Duodenal mucosa (tissue), 2 donors: ENCODE results near the gene PRR33.

Source experiments
- H3K27ac ChIP-seq: one replicate; pipeline ENCODE4 v1.7.0; 2013; ENCODE audit warnings: low read depth, low read length
- H3K27me3 ChIP-seq, 2 donors: one replicate each; pipeline ENCODE4 v1.7.0; 2013; ENCODE audit warnings: low read length in 2 of 2, control low read depth in 1 of 2; ENCODE audit not compliant: insufficient read depth in 2 of 2, control insufficient read depth in 1 of 2
- H3K36me3 ChIP-seq, 2 donors: one replicate each; pipeline ENCODE4 v1.7.0; 2013; ENCODE audit warnings: low read length in 2 of 2, control low read depth in 1 of 2; ENCODE audit not compliant: insufficient read depth in 2 of 2, control insufficient read depth in 1 of 2
- H3K4me1 ChIP-seq, 2 donors: one replicate each; pipeline ENCODE4 v1.7.0; 2013; ENCODE audit warnings: low read length in 2 of 2, control low read depth in 1 of 2; ENCODE audit not compliant: insufficient read depth in 2 of 2, control insufficient read depth in 1 of 2
- H3K4me3 ChIP-seq, 2 donors: one replicate each; pipeline ENCODE4 v1.7.0; 2013; ENCODE audit warnings: low read length in 2 of 2, low read depth in 1 of 2
- H3K9ac ChIP-seq, 2 donors: one replicate each; pipeline ENCODE4 v1.7.0; 2013; ENCODE audit warnings: low read length in 2 of 2, low read depth in 1 of 2
- H3K9me3 ChIP-seq, 2 donors: one replicate each; pipeline ENCODE4 v1.7.0; 2013; ENCODE audit warnings: low read length in 2 of 2, control low read depth in 1 of 2; ENCODE audit not compliant: control insufficient read depth in 1 of 2

The PRR33 gene

DNA sequence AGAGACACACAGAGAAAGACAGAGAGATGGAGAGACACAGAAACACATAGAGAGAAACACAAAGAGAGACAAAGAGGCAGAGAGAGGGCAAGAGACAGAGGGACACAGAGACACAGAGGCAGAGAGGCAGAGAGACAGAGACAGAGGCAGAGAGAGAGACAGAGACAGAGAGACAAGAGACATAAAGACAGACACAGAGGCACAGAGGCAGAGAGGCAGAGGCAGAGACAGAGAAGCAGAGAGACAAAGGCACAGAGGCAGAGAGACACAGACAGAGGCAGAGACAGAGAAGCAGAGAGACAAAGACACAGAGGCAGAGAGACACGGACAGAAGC lies 46.6 kb downstream of the PRR33 start:
- H3K9me3 ChIP-seq: no peaks in the 10 kb centered on the region
- H3K9ac ChIP-seq: peak overlapping the region in 1 of 2 donors; percentile 12
- H3K36me3 ChIP-seq: no peaks in the 10 kb centered on the region
- no peak overlapping the region for H3K4me3 ChIP-seq
- no peaks in the 10 kb centered on the region for H3K27me3 ChIP-seq
- H3K27ac ChIP-seq: no peak overlapping the region
- H3K4me1 ChIP-seq: peaks cover 11 to 24% of the 10 kb centered on the region in 2 donors

DNA sequence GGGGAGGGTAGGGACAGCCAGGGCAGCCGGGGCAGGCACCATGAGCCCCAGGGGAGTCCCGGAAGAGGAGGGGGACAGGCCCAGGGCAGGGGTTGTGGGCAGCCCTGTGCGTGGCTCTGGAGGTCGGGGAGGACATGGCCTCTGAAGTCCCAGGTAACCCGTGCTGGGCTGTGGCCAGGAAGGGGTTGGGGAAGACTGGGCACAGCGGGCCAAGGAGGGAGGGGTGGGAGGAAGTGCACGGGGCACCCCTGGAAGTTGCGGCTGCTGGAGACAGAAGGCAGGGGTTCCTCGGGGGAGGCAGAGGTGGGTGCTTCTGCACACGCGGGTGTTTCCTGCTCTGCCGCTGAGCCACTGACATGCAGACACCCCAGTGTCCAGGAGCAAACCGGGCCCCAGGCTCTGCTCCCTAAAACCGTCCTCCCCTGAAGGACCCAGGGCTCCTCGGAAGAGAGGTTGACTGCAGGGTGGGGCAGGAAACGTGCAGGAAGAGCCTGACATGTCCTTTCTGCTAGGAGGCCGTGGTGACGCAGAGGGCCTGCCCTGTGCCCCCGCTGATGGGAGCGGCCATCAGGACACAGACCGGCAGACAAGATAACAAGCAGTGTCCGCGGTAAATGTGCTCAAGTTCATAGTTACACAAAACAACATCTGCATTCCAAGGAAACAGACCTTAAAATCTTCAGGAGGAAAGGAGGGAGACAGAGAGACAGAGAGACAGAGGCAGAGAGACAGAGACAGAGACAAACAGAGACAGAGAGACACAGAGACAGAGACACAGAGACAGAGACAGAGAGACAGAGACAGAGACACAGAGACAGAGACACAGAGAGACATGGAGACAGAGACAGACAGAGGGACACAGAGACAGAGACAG lies 47.2 kb downstream of the PRR33 start:
- H3K4me3 ChIP-seq: no peak overlapping the region
- peak overlapping the region; percentile 12 to 18 for H3K9ac ChIP-seq
- no peaks in the 10 kb centered on the region for H3K9me3 ChIP-seq
- H3K4me1 ChIP-seq: peaks cover 11 to 18% of the 10 kb centered on the region in 2 donors
- no peaks in the 10 kb centered on the region for H3K27me3 ChIP-seq
- no peak overlapping the region for H3K27ac ChIP-seq
- no peaks in the 10 kb centered on the region for H3K36me3 ChIP-seq

DNA sequence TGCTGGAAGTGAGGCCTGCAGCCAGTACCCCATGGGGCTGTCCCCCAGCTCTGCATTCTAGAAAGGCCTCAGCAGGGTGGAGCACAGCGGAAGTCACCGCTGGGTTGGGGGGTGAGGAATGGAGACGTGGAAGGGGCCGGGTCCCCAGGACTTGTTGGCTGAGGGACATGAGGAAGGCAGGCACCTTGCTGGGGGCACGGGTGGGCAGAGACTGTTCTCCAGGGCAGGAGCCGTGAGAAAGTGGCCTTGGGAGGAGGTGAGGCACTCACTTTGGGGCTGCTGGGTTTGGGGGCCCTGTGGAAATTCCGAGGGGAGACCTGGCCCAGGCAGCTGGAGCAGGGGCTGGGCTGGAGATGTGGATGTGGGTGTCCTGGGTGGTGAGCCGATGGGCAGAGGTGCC lies 47.9 kb downstream of the PRR33 start:
- H3K9me3 ChIP-seq: no peaks in the 10 kb centered on the region
- no peak overlapping the region for H3K4me3 ChIP-seq
- no peaks in the 10 kb centered on the region for H3K27me3 ChIP-seq
- H3K27ac ChIP-seq: no peak overlapping the region
- peaks cover 11 to 17% of the 10 kb centered on the region in 2 donors for H3K4me1 ChIP-seq
- H3K9ac ChIP-seq: no peak overlapping the region
- H3K36me3 ChIP-seq: no peaks in the 10 kb centered on the region

DNA sequence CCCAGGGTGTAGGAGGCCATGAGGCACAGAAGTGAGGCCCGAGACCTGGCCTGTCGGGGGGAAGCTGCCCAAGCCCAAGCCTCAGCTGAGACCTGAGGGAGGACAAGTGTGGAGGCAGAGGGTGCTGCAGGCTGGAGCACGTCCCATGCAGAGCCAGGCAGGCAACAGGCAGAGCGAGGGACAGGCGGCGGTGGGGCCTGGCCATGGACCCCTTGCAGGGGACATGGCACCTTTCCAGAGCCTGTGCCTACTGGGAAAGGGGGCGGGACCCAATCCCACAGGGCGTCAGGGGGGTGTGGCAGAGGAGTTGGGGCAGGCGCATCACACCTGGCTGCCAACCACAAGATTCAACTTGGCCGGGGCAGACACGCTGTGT lies 48.6 kb downstream of the PRR33 start:
- no peak overlapping the region for H3K9ac ChIP-seq
- no peaks in the 10 kb centered on the region for H3K27me3 ChIP-seq
- no peaks in the 10 kb centered on the region for H3K36me3 ChIP-seq
- H3K4me3 ChIP-seq: no peak overlapping the region
- H3K4me1 ChIP-seq: peaks cover 11 to 17% of the 10 kb centered on the region in 2 donors
- no peak overlapping the region for H3K27ac ChIP-seq
- no peaks in the 10 kb centered on the region for H3K9me3 ChIP-seq

DNA sequence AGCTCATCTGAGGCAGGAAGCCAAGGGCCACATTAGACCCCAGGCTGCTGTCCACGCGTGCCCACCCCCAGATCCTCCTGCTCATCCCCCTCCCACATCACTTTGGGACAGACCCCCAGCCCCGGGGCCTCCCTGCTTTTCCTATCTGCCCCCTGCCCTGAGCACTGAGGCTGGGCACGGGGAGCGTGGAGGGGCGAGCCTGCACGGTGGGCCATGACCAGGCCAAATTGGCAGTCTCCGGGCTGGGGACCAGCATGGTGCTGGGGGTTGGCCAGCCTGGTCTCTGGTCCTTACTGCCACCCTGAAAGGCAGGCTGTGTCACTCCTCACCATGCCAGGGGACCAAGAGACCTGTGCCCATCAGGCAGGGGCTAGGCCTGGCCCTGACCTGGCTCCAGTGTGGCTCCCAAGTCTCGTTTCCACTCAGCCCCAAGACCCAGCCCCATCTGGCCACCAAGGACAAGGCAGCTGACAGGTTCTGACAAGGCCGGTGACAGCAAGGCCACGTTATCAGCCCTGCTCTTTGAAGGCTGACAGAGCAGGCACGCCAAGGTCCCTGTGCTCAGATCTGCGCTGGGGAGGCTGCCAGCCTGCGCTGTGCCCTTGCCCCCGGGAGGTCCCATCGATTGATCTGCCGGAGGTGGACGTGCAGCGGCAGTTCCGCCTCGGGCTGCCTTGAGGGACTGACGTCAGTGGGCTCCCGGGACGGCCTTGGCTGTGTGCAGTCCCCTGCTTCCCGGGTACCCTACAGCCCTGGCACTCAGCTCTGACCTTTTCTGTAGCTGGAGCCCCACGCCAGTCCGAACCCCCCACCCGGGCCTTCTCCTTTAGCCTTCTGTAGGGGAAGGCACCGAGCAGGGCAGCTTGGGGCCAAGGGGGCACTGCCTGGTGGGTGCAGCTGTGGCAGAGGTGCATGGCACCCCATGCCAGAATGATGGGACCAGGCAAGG lies 49.3 kb downstream of the PRR33 start:
- Histone ChIP-seq H3K9ac (no peak overlapping the region), H3K27me3 (no peaks in the 10 kb centered on the region), H3K36me3 (no peaks in the 10 kb centered on the region), H3K4me1 (peaks cover 11 to 17% of the 10 kb centered on the region in 2 donors), H3K9me3 (no peaks in the 10 kb centered on the region), H3K4me3 (no peak overlapping the region), H3K27ac (no peak overlapping the region)

DNA sequence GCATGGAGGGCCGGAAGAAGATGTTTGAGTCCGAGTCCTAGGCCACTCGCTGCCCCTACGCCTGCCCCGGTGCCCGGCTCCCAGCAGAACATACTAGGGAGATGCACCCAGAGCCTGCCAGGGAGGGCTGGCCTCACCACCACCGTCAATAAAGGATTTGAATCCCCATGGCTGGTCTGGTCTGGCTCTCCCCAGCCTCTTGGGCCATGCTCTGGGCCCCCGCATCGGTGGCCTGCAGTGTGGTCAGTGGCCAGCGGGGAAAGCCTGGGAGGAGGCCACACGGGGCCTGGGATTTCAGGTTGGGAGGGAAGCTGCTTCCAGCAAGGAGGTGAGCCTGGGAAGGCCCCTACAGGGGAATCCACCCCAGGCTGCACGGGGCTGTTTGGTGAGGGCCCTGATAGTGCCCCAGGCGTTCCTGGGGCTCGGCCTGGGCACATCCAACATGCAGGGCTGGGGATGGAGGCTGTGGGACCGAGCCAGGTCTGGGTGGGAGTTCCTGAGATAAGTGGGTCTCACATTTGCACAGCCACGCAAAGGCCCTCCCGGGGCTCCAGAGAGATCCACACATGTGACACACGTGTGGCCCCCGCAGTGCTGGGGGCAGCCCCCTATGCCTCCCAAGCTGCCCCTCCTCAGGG lies 50.1 kb downstream of the PRR33 start:
- H3K9me3 ChIP-seq: no peaks in the 10 kb centered on the region
- no peaks in the 10 kb centered on the region for H3K36me3 ChIP-seq
- H3K4me1 ChIP-seq: peaks cover 11 to 17% of the 10 kb centered on the region in 2 donors
- H3K27ac ChIP-seq: no peak overlapping the region
- H3K27me3 ChIP-seq: no peaks in the 10 kb centered on the region
- H3K4me3 ChIP-seq: no peak overlapping the region
- no peak overlapping the region for H3K9ac ChIP-seq

DNA sequence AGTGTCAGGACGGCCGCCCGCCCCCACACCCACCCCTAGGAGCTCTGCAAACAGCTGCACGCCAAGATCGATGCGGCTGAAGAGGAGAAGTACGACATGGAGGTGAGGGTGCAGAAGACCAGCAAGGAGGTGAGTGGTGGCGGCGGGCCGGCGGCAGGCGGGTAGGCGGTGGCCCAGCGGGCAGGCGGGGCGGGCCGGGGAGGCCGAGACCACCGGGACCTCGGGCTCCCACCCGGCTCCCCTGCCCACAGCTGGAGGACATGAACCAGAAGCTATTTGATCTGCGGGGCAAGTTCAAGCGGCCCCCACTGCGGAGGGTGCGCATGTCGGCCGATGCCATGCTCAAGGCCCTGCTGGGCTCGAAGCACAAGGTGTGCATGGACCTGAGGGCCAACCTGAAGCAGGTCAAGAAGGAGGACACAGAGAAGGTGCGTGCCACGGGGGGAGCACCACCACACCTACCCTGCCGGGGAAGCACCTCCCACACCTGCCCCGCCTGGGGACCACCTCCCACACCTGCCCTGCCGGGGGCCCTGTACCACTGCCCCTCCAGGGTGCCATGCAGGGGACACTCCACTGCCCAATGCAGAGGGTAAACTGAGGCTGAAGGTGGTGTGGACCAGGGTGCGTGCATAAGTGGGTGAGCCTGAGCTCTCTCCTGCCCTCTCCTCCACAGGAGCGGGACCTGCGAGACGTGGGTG lies 50.8 kb downstream of the PRR33 start:
- H3K4me1 ChIP-seq: peaks cover 11 to 17% of the 10 kb centered on the region in 2 donors
- no peaks in the 10 kb centered on the region for H3K9me3 ChIP-seq
- no peaks in the 10 kb centered on the region for H3K36me3 ChIP-seq
- H3K27ac ChIP-seq: no peak overlapping the region
- H3K4me3 ChIP-seq: no peak overlapping the region
- H3K27me3 ChIP-seq: no peaks in the 10 kb centered on the region
- no peak overlapping the region for H3K9ac ChIP-seq

DNA sequence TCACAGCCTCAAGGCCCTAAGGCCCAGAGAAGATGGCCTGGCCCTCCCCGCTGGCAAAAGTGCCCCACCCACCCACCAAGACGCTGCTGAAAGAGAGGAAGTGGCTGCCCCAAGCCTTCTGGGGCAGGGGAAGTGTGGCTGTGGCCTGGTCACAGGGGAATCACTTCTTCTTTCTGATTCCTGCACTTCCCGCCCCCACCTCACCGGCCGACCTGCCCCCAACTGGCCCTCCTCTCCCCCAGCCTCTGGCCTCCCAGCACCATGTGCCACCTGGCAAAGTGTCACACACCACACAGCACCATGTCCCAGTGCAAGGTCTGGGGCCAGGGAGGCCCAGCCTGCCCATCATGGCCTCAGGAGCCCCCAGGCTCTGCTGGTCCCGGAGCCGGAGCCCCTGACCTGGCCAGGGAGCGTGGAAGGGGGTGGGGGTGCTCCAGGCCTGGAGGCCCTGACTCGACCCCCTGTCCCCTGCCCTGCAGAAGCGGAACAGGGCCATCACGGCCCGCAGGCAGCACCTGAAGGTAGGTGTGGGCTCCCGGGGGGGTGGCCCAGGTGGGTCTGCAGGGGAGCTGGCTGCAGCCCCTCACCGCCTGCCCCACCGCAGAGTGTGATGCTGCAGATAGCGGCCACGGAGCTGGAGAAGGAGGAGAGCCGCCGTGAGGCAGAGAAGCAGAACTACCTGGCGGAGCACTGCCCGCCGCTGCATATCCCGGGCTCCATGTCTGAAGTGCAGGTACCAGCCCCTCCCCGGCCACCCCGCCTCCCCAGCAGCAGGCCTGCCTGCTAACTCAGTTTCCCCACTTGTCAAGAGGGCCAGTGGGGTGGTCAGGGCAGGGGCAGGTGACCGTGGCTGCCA lies 51.5 kb downstream of the PRR33 start:
- Histone ChIP-seq H3K9me3 (no peaks in the 10 kb centered on the region), H3K9ac (no peak overlapping the region), H3K4me1 (peaks cover 8 to 13% of the 10 kb centered on the region in 2 donors), H3K27me3 (no peaks in the 10 kb centered on the region), H3K27ac (peak overlapping the region; percentile 10), H3K36me3 (no peaks in the 10 kb centered on the region), H3K4me3 (no peak overlapping the region)
